HG03469 (cell line): Measurements from ENCODE around the gene PMP22.
A peak's percentile ranks its signal among the peaks of the same experiment; 100 is the strongest.
"Not testable (repeated sequence)": the region's sequence is repeated elsewhere in the genome, so short reads cannot be mapped to it uniquely, and the experiment has no call there.

Experiments
- ATAC-seq: cut with Tn5 transposase; IDR thresholded peaks from one replicate; pipeline ENCODE4 v1.9.1; 2021; ENCODE audit warnings: mild to moderate bottlenecking, moderate library complexity, moderate number of reproducible peaks; ENCODE audit not compliant: unreplicated experiment

The PMP22 gene

GRCh38 chr17:15257258-15257788, 7.8 kb downstream of the PMP22 start:
- ATAC-seq = peak; percentile 69

- ATAC-seq = no peak
Observed at GRCh38 chr17:15256689-15257088, 8.4 kb downstream of the PMP22 start.

DNA sequence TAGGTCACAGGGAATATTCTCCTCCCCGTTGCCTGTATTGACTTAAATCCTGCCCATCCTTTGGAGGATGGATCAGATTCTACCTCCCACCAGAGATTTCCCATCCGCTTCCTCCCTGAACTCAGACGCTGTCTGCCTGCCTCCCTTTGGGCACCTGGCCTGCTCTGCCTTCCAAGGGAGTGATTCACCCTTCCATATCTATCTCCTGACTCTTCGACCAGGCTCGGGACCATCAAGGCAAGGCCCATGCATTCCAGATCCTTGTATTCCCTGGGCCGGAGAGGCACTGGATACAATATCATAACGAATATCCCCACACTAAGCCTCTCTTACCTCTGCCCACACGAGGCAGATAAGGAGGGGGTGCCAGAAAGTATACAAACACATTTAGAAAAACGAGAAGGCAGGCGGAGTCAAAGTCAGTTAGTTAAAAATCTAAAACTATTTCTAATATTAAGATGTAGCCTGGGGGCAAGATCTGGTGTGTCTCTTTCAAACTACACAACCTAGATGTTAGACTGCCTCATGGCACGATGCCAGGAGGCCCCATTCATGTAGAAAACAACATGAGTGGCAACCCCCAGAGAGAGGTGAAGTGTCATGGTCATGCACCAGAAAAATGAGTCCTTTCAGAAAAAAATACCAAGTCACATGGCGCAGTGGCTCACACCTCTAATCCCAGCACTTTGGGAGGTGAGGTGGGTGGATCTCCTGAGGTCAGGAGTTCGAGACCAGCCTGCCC, 9.2 kb downstream of the PMP22 start:
- ATAC-seq = no peak

DNA sequence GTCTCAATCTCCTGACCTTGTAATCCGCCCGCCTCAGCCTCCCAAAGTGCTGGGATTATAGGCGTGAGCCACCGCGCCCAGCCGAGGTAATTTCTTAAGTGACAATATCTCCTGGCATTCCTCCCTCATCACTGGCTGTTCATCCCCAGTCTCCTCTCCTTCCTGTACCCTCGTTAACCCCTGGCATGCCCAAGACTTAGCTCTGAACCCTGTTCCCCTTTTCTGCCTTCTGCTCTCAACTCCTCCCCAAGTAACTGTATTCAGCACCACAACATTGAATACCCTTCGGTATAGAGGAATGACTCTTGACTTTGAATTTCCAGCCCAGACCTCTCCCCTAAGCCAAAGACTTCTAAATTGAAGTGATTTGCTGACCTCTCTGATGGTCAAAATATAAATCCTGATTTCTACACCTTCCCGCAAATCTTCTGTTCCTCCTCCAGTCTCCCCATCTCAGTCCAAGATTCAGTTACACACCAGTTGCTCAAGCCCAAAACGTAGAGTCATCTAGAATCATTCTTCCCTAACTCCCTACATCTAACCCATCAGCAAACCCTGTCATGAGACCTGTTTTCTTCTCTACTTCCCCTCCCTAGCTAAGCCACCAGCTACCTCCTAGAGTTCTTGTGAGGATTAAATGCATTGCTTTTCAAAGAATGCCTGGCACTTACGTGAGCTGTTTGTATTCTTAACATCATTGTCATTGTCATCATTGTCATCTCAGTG, 14.8 kb downstream of the PMP22 start:
- ATAC-seq = no peak

DNA sequence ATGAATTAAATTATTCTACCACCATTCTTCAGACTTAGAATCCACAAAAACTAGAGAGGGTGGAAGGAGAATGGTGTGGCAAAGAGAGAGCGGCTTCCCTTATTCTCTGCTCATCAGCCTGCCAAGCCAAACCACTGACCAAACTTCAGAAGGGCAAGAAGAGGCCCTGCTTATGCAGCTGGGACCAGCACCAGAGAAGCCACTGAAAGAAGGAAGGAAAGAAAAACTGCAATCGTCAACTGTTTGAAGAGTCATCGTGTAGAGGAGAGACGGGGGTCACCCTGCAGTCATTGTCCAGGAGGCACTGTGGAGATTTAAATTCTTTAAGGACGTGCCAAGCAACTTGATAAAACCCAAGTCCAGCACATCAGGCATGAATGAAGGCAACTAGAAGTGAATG, 15.6 kb downstream of the PMP22 start:
- ATAC-seq = no peak

GRCh38 chr17:15247891-15248529, 17.1 kb downstream of the PMP22 start:
- ATAC-seq = no peak

DNA sequence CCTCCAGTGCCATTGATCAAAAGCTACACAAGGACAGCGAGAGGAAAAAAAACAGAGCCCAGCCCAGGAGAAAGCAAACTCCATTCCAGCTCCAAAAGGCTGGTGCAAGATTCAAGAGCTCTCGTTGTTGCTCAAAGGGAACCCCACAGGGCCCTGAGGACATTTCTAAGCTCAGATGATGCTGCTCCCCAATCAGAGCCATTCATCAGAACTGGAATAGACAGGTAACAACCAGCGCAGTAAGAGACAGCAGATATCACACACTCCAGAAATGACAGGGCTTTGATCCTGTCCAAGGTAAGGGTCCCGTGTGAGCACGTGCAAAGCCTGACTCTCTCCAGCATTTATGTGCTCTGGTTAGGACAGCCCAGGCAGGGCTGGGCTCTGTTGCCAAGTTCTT, 20.1 kb downstream of the PMP22 start:
- ATAC-seq = no peak

GRCh38 chr17:15240644-15241043, 24.5 kb downstream of the PMP22 start:
- ATAC-seq = no peak

DNA sequence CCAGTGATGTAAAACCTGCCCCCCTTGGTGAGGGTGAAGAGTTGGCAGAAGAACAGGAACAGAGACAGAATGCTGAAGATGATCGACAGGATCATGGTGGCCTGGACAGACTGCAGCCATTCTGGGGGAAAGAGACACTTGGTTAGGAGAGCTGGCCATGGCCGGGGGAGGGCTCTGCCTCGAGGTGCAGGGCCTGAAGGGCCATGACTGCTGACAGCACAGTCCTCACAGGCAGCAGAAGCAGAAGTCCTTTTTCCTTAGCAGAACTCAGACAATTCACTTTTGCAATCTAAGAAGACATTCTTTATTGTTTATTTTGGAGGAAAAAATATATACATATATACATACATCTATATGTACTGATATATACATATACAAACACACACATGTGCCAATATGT, 25.6 kb downstream of the PMP22 start:
- ATAC-seq = no peak

DNA sequence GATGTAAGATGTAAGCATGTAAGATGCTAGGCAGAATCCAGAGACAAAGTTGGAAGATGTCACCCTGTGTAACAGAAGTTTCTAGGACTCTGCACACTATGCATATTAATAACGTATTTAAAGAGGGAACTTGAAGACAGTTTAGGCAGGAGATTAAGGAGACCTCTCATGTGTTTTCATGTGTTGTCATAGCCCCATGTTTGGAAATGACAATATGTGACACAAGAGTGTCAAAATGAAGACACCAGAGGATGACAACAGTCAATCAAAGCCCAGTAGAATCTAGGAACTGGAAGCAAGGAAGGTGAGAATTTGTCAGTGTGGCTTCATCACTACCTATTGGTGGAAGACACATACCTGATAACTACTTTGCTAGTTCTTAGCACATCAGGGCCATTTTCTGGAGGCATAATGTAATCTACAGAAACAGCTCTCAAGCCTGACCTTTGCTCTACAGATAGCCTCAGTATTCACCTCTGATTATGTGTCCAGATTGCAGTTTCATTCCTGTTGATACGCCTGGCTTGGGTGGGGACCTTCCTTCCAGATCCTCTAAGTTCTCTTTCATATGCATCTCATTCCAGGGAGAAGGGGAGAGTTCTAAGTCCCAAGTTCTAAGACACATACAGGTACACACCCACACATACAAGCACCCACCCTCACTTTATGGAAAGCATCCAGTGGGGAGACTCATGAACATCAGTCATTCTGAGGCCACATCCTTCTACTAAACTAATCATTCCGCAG, 26.3 kb downstream of the PMP22 start:
- no peak for ATAC-seq

DNA sequence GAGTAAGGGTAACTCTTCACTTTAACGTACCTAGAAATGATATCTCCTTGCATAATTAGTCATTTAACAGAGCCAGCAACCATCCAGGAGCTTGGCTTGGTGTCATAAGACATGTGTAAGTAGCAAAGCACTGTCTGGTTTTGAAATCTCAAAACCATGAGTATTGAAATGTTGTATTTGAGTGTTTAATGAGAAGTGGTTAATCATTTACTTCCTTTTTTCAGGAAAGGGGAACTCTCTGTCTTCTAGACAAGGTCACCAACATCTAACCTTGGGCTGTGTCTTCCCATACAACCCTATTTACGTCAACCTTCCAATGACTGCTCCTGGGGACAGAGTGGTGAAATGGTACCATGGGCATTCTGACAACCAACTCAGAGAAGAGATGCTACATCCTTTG, 27.1 kb downstream of the PMP22 start:
- ATAC-seq = no peak

DNA sequence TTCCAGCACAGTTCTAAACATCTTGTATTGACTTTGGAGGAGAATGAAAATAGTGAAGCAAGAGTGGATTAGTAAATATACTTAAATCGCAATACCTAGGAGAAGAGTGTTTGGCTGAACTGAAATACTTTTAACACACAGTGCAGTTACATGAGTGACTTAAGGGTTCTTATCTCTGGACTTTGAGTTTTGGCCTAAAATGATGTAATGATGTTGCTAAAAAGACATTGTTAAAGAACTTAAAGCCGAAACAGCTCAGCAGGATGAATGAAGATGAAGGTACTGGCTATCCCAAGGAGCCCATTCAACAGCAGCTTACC, 28.1 kb downstream of the PMP22 start:
- ATAC-seq = no peak

DNA sequence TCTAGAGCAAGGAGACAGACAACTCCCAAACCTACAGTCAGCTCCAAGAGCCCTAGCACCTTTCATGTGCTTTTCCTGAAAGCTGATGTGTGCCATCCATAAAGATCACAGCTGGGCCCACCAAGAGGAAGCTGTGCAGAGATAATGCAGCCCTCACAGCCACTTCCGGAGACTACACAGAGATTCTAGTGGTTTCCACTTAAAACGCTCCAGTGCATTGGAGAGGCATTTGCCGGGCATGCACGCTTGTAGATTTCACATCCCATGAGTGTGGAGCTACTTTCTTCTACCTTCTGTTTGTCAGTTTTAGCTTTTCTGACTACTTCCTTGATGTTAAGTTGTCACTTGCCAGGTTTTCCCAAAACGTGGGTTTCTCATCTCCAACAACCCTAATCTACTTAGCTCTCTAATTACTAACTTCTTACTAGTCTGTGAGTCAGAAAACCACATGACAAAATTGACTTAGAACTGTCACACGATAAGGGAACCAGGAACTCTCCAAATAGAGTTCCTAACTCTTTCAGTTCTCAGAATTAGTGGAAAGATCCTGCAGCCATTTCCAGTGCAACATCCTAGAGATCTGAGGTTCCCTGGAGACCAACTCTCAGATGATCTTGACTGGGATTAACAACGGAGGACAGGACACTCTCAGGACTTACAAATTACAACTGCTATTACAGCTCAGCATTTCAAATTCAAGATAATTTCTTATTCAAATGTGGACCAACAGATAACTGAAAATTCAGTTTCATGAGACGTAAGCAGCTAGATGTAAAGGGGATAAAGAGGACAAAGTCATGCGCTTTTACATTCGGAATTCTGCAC, 28.6 kb downstream of the PMP22 start:
- no peak for ATAC-seq

GRCh38 chr17:15233971-15234370, 31.2 kb downstream of the PMP22 start:
- ATAC-seq = no peak

DNA sequence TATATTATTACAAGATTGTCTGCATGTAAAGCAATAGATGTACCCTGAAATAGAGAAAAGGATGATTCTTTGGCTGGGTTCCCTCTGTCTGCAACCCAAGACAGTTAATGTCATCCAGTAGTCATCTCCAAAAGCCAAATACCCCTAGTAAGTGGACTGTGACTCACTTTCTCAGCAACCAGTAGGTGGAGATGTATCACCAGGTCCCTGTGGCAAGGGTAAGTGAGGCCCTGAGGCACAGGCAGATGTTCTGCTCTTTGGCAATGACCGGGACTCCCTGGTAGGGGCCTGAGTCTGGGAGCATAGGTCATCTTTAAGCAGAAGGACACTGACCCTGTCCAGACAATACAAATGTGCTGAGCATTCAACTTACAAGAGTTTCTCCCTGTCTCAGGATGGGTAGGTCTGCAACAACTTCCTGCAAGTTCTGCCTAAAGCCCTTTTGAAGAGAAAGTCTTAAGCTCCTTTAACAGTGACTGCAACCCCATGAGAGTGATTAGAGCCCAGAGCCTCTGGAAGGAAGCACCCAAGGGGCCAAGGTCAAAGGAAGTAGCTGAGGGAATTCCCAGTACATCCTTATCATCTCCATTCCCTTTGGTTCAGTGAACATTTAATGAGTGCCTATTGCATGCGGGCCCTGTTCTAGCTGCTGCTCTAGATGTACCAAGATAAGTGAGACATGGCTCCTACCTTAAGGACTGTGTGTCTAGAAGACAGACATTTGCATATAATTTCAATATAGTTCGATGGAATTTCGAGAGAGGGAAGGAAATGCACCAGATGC, 31.9 kb downstream of the PMP22 start:
- ATAC-seq = no peak

GRCh38 chr17:15232517-15232915, 32.6 kb downstream of the PMP22 start:
- no peak for ATAC-seq

GRCh38 chr17:15231851-15232516, 33.1 kb downstream of the PMP22 start:
- ATAC-seq = no peak

GRCh38 chr17:15230866-15231265, 34.3 kb downstream of the PMP22 start:
- ATAC-seq = no peak

DNA sequence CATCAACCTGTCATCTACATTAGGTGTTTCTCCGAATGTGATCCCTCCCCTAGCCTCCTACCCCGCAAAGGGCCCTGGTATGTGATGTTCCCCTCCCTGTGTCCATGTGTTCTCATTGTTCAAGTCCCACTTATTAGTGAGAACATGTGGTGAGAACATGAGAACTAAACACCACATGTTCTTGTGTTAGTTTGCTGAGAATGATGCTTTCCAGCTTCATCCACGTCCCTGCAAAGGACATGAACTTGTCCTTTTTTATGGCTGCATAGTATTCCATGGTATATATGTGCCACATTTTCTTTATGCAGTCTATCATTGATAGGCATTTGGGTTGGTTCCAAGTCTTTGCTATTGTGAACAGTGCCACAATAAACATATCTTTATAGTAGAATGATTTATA, 43.3 kb downstream of the PMP22 start:
- not testable (repeated sequence) for ATAC-seq
